Measurements from ENCODE around the gene PARP11. TPM values are rescaled to one million over a fixed set of nuclear protein-coding genes. Genes with fewer than 3 reads are reported as not detected.

PARP11 gene
- total RNA-seq, 3 donors from 2014 or later (not counting 1 experiment from before 2014, with no cell fraction given) = 18.8 to 27.3 (median 24.7) TPM

- WGBS (ENCODE audit: insufficient coverage) = 92% methylated on average over 1 of the region's 1 CpG
- no peaks in the 10 kb centered on the region for H3K9me3 Mint-ChIP-seq
- Histone ChIP-seq H3K27ac (ENCODE audit: low read length) (no peak overlapping the region), H3K4me3 (ENCODE audit: low read length) (no peak overlapping the region), H3K27me3 (ENCODE audit: control insufficient read depth, insufficient read depth, low read length) (no peaks in the 10 kb centered on the region), H3K4me1 (ENCODE audit: control insufficient read depth, insufficient read depth, low read length) (no peaks in the 10 kb centered on the region), H3K36me3 (ENCODE audit: control insufficient read depth, insufficient read depth, low read length) (no peaks in the 10 kb centered on the region), H3K9me3 (ENCODE audit: control insufficient read depth, insufficient read depth, low read length) (no peaks in the 10 kb centered on the region)
- peaks cover 0 to 6% of the 10 kb centered on the region in 2 donors for H3K27me3 Mint-ChIP-seq (ENCODE audit: low read depth in 2 of 2)
- no peak overlapping the region for H3K27ac Mint-ChIP-seq
- intact Hi-C loops (cut with micrococcal nuclease) = no loop called here
- H3K4me1 Mint-ChIP-seq = no peaks in the 10 kb centered on the region
- H3K36me3 Mint-ChIP-seq = no peaks in the 10 kb centered on the region
- DNase-seq (no peak), ATAC-seq (no peak)
- no peak overlapping the region for H3K4me3 Mint-ChIP-seq
- no peak for TF ChIP-seq CTCF (IDR thresholded peaks at IDR 0.05)
Measured at GRCh38 chr12:3911409-3911808, 38.2 kb upstream of the PARP11 start.

- intact Hi-C loops (cut with micrococcal nuclease) = no loop called here
- Histone ChIP-seq H3K4me1 (ENCODE audit: control insufficient read depth, insufficient read depth, low read length) (no peaks in the 10 kb centered on the region), H3K36me3 (ENCODE audit: control insufficient read depth, insufficient read depth, low read length) (no peaks in the 10 kb centered on the region), H3K4me3 (ENCODE audit: low read length) (no peak overlapping the region), H3K27me3 (ENCODE audit: control insufficient read depth, insufficient read depth, low read length) (no peaks in the 10 kb centered on the region), H3K9me3 (ENCODE audit: control insufficient read depth, insufficient read depth, low read length) (no peaks in the 10 kb centered on the region), H3K27ac (ENCODE audit: low read length) (no peak overlapping the region)
- no peaks in the 10 kb centered on the region for H3K36me3 Mint-ChIP-seq
- WGBS (ENCODE audit: insufficient coverage) = 86% methylated on average over 5 of the region's 5 CpGs
- no peak overlapping the region for H3K27ac Mint-ChIP-seq
- DNase-seq (peak in 1 of 2 donors; percentile 24), ATAC-seq (no peak)
- peaks cover 6 to 22% of the 10 kb centered on the region in 2 donors for H3K27me3 Mint-ChIP-seq (ENCODE audit: low read depth in 2 of 2)
- no peaks in the 10 kb centered on the region for H3K9me3 Mint-ChIP-seq
- TF ChIP-seq CTCF (IDR thresholded peaks at IDR 0.05) = no peak
- H3K4me1 Mint-ChIP-seq = no peaks in the 10 kb centered on the region
- H3K4me3 Mint-ChIP-seq = no peak overlapping the region
Measured at GRCh38 chr12:3905664-3906063, 32.5 kb upstream of the PARP11 start.

GRCh38 chr12:3904999-3905398, 31.8 kb upstream of the PARP11 start:
- Mint-ChIP-seq H3K9me3 (no peaks in the 10 kb centered on the region), H3K27me3 (ENCODE audit: low read depth in 2 of 2) (peaks cover 6 to 22% of the 10 kb centered on the region in 2 donors), H3K36me3 (no peaks in the 10 kb centered on the region), H3K27ac (no peak overlapping the region), H3K4me3 (no peak overlapping the region), H3K4me1 (no peaks in the 10 kb centered on the region)
- DNase-seq (peak in 1 of 2 donors; percentile 31), ATAC-seq (no peak)
- no peak for TF ChIP-seq CTCF (IDR thresholded peaks at IDR 0.05)
- Histone ChIP-seq H3K4me1 (ENCODE audit: control insufficient read depth, insufficient read depth, low read length) (no peaks in the 10 kb centered on the region), H3K9me3 (ENCODE audit: control insufficient read depth, insufficient read depth, low read length) (no peaks in the 10 kb centered on the region), H3K27me3 (ENCODE audit: control insufficient read depth, insufficient read depth, low read length) (no peaks in the 10 kb centered on the region), H3K27ac (ENCODE audit: low read length) (no peak overlapping the region), H3K4me3 (ENCODE audit: low read length) (no peak overlapping the region), H3K36me3 (ENCODE audit: control insufficient read depth, insufficient read depth, low read length) (no peaks in the 10 kb centered on the region)
- WGBS (ENCODE audit: insufficient coverage) = 47% methylated on average over 2 of the region's 2 CpGs
- intact Hi-C loops (cut with micrococcal nuclease) = no loop called here

GRCh38 chr12:3902921-3903320, 29.7 kb upstream of the PARP11 start:
- Mint-ChIP-seq H3K27ac (no peak overlapping the region), H3K9me3 (no peaks in the 10 kb centered on the region), H3K36me3 (no peaks in the 10 kb centered on the region), H3K4me3 (no peak overlapping the region), H3K27me3 (ENCODE audit: low read depth in 2 of 2) (peaks cover 6 to 27% of the 10 kb centered on the region in 2 donors), H3K4me1 (no peaks in the 10 kb centered on the region)
- intact Hi-C loops (cut with micrococcal nuclease) = no loop called here
- no peak for TF ChIP-seq CTCF (IDR thresholded peaks at IDR 0.05)
- Histone ChIP-seq H3K9me3 (ENCODE audit: control insufficient read depth, insufficient read depth, low read length) (no peaks in the 10 kb centered on the region), H3K27ac (ENCODE audit: low read length) (no peak overlapping the region), H3K4me1 (ENCODE audit: control insufficient read depth, insufficient read depth, low read length) (no peaks in the 10 kb centered on the region), H3K36me3 (ENCODE audit: control insufficient read depth, insufficient read depth, low read length) (no peaks in the 10 kb centered on the region), H3K4me3 (ENCODE audit: low read length) (no peak overlapping the region), H3K27me3 (ENCODE audit: control insufficient read depth, insufficient read depth, low read length) (no peaks in the 10 kb centered on the region)
- ATAC-seq (no peak), DNase-seq (no peak)
